HL-60/S4 (cell line): Measurements from ENCODE around the gene BRDT.

Experiments used
- in situ Hi-C: fragments of 300-500 bp; cut with MboI; formaldehyde crosslinking; loops from 2 replicates; pipeline ENCODE4 v1.14.3; 2022; ENCODE audit warnings: low sequenced_read_pairs

The BRDT gene

DNA sequence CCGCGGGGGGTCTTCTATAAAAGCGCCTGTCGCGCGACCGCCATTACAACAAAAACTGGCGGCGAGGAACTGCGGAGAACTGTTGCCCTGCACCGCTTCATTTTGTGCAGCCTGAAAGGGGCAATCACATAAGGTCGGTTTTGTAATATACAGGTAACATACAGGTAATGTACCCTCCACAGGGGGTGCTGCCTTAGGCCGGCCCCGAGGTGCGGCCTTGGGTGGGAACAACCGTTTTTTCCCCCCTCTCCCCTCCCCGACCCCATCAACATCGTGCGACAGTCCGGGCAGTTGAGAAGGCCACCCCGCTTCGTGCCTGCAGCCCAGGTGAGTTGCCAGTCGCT is at the start of gene BRDT:
BRDT (plus strand) TSS at position 46 of the 344 bp plus-strand sequence. CDS start 13,354 bp downstream, outside the sequence.
- in situ Hi-C loops, result loop anchor here (25.0 kb wide), 1 partner anchor 662 kb away; no protein-coding TSS in a partner anchor

GRCh38 chr1:91900562-91900961 is 48.6 kb upstream of the BRDT start:
- in situ Hi-C loops, result no loop called here

DNA sequence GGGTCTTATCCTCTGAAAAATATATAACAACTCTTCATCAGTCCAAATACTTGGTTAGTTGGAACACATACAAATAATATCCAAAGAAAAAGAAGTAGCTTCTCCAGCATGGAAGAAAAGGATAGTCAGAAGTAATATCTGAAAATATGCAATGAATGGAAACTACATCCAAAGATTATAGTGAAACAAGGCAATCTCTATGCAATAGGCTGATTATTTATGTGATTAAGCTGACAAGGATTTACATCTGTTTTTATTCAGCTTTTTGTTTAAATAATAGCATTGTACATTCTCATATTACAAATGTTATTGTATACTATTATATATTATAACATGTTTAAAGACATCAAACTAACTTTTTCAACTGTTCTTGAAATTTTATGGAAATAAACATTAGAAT is 48.0 kb upstream of the BRDT start:
- in situ Hi-C loops, result no loop called here

GRCh38 chr1:91912266-91912665 is 36.9 kb upstream of the BRDT start:
- in situ Hi-C loops, result no loop called here

DNA sequence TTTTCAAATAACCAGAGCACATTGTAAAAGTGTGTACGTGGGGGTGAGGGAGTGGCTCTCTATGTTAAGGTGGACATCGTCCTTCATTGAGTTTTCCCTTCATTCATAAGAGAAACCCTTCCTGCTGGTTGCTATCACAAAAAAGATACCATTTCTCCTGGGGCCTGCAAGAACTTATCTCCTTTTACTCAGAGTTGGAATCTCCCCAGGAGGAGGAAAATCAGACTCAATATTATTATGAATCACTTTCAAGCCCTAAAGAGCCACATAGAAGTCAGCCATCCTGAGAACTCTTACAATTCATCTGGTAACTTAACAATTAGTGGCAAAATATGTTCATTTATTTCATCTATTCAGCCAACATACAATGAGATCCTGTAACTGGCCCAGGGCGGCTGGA is 36.2 kb upstream of the BRDT start:
- in situ Hi-C loops, result no loop called here

GRCh38 chr1:91916046-91916445 is 33.2 kb upstream of the BRDT start:
- in situ Hi-C loops, result no loop called here

DNA sequence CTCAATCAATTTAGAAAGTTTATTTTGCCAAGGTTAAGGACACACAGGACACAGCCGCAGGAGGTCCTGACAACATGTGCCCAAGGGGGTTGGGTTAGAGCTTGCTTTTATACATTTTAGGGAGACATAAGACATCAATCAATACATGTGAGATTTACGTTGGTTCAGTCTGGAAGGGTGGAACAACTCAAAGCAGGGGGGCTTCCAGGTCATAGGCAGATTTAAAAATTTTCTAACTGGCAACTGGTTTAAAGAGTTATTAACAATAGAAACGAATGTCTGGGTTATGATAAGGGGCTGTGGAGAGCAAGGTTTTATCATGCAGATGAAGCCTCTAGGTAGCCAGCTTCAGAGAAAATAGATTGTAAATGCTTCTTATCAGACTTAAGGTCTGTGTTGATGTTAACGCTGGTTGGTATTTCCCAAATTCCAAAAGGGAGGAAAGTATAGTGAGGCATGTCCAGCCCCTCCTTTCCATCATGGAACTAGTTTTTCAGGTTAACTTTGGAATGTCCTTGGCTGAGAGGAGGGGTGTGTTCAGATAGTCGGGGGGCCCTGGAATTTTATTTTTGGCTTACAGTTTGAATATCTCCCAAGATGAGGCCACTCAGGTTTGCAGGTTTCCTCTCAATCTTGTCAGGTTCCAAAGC is 32.3 kb upstream of the BRDT start:
- in situ Hi-C loops, result no loop called here

DNA sequence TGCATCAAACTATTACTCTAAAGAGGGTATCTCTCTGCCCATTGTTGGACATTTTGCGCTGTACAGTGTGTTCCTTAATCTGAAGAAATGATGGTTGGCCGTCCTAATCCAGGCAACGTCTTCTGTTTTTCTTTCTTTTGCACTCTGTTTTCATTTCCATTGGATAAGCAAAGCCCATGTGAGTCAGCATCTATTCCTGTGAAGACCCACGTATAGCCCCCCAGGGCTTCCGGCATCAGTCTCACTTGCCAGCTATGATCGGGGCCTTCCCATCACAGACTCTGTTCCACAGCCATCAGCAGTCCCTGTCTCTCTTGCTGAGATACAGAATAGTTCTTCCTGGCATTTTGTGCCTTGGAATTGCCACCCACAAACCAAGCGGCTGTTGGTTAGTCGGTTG is 29.2 kb upstream of the BRDT start:
- in situ Hi-C loops, result no loop called here

DNA sequence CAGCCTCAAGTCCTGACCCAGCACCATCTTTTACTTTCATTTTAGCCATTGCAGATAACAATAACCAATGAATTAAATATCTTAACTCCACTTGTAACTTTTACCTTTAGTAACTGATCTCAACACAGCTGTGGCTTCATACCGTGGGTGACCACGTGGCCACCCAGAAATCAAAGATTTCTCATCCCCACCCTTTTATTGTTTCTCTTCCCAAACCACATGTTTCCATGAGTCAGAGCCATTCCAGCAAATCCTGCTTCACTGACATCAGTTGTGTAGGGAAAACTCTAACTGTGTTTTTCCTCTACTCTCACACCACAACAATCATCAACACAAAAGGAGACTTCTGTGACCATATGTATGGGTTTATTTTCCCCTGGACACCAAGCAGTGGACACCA is 25.1 kb upstream of the BRDT start:
- in situ Hi-C loops, result no loop called here

DNA sequence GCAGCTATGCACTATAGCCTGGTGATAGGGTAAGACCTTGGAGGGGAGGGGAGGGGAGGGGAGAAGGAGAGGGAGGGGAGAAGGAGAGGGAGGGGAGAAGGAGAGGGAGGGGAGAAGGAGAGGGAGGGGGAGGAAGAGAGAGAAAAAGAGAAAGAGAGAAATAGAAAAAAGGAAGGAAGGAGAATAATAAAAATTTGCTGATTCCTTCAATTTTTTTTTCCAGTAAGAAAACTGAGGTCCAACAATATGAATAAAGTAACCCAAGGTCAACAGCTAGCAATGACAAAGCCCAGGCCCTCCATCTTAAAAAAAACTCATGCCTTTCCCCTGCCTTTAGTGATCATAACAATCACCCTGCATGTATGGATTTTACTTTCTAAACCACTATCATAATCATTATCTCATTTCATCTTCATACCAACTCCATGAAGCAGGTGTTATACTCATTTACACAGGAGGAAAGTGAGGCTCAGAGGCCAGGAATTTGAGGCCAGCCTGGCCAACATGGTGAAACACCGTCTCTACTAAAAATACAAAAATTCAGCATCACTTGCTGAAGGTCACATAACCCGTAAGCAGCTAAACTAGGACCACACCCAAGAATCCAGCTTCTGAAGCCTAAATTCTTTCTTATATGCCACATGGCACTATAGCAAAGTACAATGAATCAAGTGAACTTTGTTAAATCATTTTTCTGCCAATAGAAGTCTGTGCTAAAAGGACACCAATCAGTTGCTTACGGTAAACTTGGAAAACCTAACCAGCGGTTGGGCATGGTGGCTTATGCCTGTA is 23.4 kb upstream of the BRDT start:
- in situ Hi-C loops, result loop anchor here (25.0 kb wide), 1 partner anchor 639 kb away; no protein-coding TSS in a partner anchor

GRCh38 chr1:91928026-91928425 is 21.2 kb upstream of the BRDT start:
- in situ Hi-C loops, result loop anchor here (25.0 kb wide), 1 partner anchor 641 kb away; no protein-coding TSS in a partner anchor

- in situ Hi-C loops, result loop anchor here (25.0 kb wide), 1 partner anchor 642 kb away; no protein-coding TSS in a partner anchor
Observed at GRCh38 chr1:91929250-91929649, 20.0 kb upstream of the BRDT start.

DNA sequence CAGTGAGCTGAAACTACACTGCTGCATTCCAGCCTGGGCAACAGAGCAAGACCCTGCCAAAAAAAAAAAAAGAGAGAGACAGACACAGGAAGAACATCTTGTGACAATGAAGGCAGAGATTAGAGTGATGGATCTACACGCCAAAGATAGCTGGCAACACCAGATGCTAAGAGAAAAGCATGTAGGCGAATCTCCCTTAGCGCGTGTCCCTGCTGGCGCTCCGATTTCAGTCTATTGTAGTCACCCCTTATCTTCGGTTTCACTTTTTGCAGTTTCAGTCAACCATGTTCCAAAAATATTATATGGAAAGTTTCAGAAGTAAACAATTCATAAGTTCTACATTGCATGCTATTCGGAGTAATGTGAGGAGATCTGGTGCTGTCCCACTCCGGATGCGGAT is 11.6 kb upstream of the BRDT start:
- in situ Hi-C loops, result loop anchor here (25.0 kb wide), 1 partner anchor 650 kb away; no protein-coding TSS in a partner anchor

DNA sequence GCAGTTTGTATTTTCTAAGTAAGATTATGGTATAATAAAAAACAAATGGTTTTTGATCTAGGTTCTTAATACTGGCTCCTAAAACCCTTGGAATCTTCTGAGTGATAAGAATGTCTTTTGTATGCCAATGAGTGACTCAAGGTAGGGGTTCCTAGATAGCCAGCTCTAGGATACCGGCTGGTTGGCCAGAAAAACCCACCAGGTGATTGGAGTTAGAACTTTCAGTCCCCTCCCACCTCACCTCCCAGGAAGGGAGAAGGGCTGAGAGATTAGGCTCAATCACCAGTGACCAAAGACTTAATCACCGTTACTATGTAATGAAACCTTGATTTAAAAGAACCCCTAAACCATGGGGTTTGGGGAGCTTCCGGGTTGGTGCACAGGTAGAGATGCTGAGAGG is 8.7 kb upstream of the BRDT start:
- in situ Hi-C loops, result loop anchor here (25.0 kb wide), 1 partner anchor 653 kb away; no protein-coding TSS in a partner anchor

DNA sequence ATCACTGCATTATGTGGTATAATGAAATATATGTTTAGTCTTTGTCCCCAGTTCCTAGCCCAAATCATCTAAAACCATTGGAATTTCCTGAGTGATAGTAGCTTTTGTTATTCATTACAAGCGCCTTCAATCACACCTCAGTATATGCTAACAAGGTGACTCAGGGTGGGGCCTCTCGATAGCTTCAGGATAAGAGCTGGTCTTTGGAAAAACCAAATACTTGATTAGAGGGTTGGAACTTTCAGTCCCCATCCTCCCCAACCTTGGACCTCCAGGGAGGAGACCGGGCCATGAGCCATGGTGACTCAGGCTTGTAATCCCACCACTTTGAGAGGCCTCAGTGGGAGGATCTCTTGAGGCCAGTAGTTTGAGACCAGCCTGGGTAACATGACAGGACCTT is 5.1 kb upstream of the BRDT start:
- in situ Hi-C loops, result loop anchor here (25.0 kb wide), 1 partner anchor 657 kb away; no protein-coding TSS in a partner anchor

- in situ Hi-C loops, result loop anchor here (25.0 kb wide), 1 partner anchor 661 kb away; no protein-coding TSS in a partner anchor
Observed at GRCh38 chr1:91948097-91948496, 1.1 kb upstream of the BRDT start.

DNA sequence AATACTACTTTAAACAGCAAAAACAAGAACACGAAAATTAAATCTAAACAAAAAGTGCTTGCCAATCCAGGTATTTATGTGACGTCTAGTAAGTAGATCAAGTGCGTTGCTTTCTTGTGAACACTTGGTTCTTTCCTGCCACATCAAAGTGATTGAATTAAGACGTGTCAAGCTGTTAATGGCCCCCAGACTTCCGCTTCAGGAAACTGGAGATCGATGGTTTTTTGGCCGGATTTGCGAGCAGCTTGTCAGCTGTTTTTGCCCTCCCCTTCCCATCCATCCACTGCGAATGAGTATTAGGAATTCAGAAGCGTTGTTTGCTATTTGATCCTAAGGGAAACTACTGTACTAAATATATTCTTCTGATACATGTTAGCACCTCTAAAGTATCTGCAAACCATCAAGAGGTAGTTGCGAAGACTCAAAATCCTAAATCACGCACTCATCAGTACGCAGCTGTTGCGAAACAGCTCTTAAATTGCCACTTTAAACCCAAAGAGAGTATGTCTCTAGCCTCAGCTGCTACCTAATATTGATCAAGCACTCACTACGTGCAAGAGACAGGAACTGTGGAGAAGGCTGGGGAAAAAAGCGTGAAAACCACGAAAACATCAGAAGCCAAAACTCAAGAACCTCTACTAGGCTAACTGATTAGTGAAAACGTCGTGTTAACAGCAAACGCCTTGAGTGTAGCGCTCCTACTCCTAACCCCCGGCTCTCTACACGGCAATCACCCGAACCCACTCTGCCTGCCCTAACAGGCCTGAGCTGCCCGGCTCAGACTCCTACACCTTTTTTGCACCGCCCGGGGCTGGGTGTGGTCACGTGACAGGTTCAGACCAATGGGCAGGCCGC is 473 bp upstream of the BRDT start:
- in situ Hi-C loops, result loop anchor here (25.0 kb wide), 1 partner anchor 661 kb away; no protein-coding TSS in a partner anchor

DNA sequence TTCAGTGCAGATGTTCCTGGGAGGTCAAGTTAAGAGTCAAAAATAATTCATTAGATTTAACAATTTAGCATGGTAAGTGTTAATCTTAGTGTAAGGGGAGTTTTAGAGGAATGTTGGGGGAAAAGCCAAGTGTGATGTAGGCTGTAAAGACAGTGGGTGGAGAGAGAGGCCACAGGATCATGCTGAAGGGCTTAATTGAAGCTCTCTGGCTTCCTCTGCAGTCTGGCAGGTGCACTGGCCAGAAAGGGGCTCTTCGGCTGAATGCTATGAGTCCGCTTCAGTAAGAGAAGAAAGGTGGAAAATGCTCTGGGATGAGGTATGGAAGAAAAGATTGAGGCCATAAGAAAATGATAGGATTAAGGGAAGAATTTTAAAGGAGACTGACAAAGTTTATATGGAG is 3.0 kb downstream of the BRDT start:
- in situ Hi-C loops, result no loop called here

GRCh38 chr1:91958926-91959325 is 9.7 kb downstream of the BRDT start:
- in situ Hi-C loops, result no loop called here

DNA sequence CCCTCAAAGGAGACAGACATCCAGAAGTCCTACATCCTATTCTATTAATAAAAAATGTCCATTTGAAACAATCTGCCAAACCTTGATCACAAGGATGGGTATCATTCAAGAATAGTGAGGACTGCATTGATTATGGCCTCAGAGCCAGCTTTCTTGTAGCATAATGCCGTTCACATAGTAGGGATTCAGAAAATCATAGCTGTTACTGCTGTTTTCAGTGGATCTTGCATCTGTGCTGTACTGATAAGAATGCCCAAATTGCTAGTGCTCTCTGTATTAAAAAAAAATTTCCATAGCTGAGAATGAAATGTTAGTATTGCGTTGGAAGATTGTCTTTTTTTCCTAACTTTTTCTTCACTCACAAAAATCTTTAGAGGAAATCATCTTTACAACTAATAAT is 19.1 kb downstream of the BRDT start:
- in situ Hi-C loops, result no loop called here

- in situ Hi-C loops, result no loop called here
Observed at GRCh38 chr1:91979383-91979782, 30.2 kb downstream of the BRDT start.
